ENCODE measurements around the gene PGM2L1.

DNA sequence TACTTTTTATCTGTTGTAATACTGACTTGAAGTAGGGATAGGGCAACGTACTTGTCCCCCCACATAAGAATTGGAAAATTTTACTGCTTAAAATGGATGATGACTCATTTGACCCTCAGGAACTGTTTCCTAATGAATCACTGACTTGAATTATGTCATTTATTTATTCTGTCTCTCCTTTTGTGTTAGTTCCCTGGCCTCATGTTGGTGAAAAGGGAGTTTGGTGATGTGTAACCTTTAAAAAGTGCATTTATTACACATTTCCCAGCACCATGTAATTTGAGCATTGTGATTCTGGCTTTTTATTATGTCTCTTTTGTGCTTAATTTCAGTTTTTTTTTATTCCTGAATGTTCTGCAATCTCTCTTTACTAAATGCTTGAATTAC, 20.3 kb upstream of the PGM2L1 start:
- TF ChIP-seq, protein P1, sequence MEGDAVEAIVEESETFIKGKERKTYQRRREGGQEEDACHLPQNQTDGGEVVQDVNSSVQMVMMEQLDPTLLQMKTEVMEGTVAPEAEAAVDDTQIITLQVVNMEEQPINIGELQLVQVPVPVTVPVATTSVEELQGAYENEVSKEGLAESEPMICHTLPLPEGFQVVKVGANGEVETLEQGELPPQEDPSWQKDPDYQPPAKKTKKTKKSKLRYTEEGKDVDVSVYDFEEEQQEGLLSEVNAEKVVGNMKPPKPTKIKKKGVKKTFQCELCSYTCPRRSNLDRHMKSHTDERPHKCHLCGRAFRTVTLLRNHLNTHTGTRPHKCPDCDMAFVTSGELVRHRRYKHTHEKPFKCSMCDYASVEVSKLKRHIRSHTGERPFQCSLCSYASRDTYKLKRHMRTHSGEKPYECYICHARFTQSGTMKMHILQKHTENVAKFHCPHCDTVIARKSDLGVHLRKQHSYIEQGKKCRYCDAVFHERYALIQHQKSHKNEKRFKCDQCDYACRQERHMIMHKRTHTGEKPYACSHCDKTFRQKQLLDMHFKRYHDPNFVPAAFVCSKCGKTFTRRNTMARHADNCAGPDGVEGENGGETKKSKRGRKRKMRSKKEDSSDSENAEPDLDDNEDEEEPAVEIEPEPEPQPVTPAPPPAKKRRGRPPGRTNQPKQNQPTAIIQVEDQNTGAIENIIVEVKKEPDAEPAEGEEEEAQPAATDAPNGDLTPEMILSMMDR (IDR thresholded peaks at IDR 0.05), result no peak
- TF ChIP-seq ZFX (IDR thresholded peaks at IDR 0.05; ENCODE audit: borderline replicate concordance), result no peak
